Nephron progenitor cell (in vitro differentiated cells): ENCODE results near the gene TCERG1L.

ENCODE experiments used
- DNase-seq: peaks from one replicate; pipeline ENCODE4 v3.0.0; 2021
- H3K27ac Mint-ChIP-seq: 2 replicates; pipeline ENCODE4 v1.8.0; 2021; ENCODE audit warnings: mild to moderate bottlenecking, moderate library complexity, mixed read lengths
- H3K27me3 Mint-ChIP-seq: 2 replicates; pipeline ENCODE4 v1.8.0; 2021; ENCODE audit warnings: mild to moderate bottlenecking, low read depth, mixed read lengths; ENCODE audit not compliant: poor library complexity
- H3K36me3 Mint-ChIP-seq: 2 replicates; pipeline ENCODE4 v1.8.0; 2021; ENCODE audit warnings: low read depth, mixed read lengths
- H3K4me1 Mint-ChIP-seq: 2 replicates; pipeline ENCODE4 v1.8.0; 2021; ENCODE audit warnings: mixed read lengths
- H3K4me3 Mint-ChIP-seq: 2 replicates; pipeline ENCODE4 v1.8.0; 2021; ENCODE audit warnings: mild to moderate bottlenecking, moderate library complexity, mixed read lengths
- H3K9me3 Mint-ChIP-seq: 2 replicates; pipeline ENCODE4 v1.8.0; 2021; ENCODE audit warnings: mild to moderate bottlenecking, moderate library complexity, mixed read lengths
- CTCF ChIP-seq: fragments of 200-600 bp; sonication (generic); IDR thresholded peaks from 2 replicates; pipeline ENCODE4 v1.5.0; 2021; ENCODE audit warnings: antibody characterized with exemption

TCERG1L gene

GRCh38 chr10:131115321-131115720 lies 196.2 kb downstream of the TCERG1L start:
- TF ChIP-seq CTCF: no peak
- H3K4me1 Mint-ChIP-seq: peaks cover 58% of the 10 kb centered on the region
- peak overlapping the region; percentile 72 for H3K27ac Mint-ChIP-seq
- H3K36me3 Mint-ChIP-seq: no peaks in the 10 kb centered on the region
- H3K9me3 Mint-ChIP-seq: no peaks in the 10 kb centered on the region
- no peak overlapping the region for H3K4me3 Mint-ChIP-seq
- no peak for DNase-seq
- peaks cover 5% of the 10 kb centered on the region for H3K27me3 Mint-ChIP-seq

- no peak for TF ChIP-seq CTCF
- Mint-ChIP-seq H3K4me1 (peaks cover 57% of the 10 kb centered on the region), H3K36me3 (no peaks in the 10 kb centered on the region), H3K27ac (peak overlapping the region; percentile 72), H3K9me3 (no peaks in the 10 kb centered on the region), H3K27me3 (peaks cover 5% of the 10 kb centered on the region), H3K4me3 (no peak overlapping the region)
- no peak for DNase-seq
Observed at GRCh38 chr10:131114846-131115245, 196.7 kb downstream of the TCERG1L start.

GRCh38 chr10:131113709-131114291 lies 197.7 kb downstream of the TCERG1L start:
- Mint-ChIP-seq H3K36me3 (peaks cover 5% of the 10 kb centered on the region), H3K27me3 (peaks cover 5% of the 10 kb centered on the region), H3K9me3 (peaks cover 7% of the 10 kb centered on the region), H3K4me3 (no peak overlapping the region), H3K27ac (no peak overlapping the region), H3K4me1 (peaks cover 62% of the 10 kb centered on the region)
- no peak for DNase-seq
- no peak for TF ChIP-seq CTCF

GRCh38 chr10:131113165-131113564 lies 198.4 kb downstream of the TCERG1L start:
- Mint-ChIP-seq H3K27ac (no peak overlapping the region), H3K9me3 (peaks cover 12% of the 10 kb centered on the region), H3K36me3 (peaks cover 5% of the 10 kb centered on the region), H3K27me3 (peaks cover 8% of the 10 kb centered on the region), H3K4me3 (no peak overlapping the region), H3K4me1 (peaks cover 62% of the 10 kb centered on the region)
- no peak for DNase-seq
- no peak for TF ChIP-seq CTCF

- DNase-seq: no peak
- H3K27ac Mint-ChIP-seq: peak overlapping the region; percentile 64
- no peak for TF ChIP-seq CTCF
- peaks cover 9% of the 10 kb centered on the region for H3K27me3 Mint-ChIP-seq
- no peak overlapping the region for H3K4me3 Mint-ChIP-seq
- peaks cover 16% of the 10 kb centered on the region for H3K9me3 Mint-ChIP-seq
- peaks cover 62% of the 10 kb centered on the region for H3K4me1 Mint-ChIP-seq
- H3K36me3 Mint-ChIP-seq: peaks cover 7% of the 10 kb centered on the region
Observed at GRCh38 chr10:131112691-131113090, 198.8 kb downstream of the TCERG1L start.

- peaks cover 27% of the 10 kb centered on the region for H3K9me3 Mint-ChIP-seq
Observed at GRCh38 chr10:131111471-131112080, 199.9 kb downstream of the TCERG1L start.

More at GRCh38 chr10:131111471-131112080, 199.9 kb downstream of the TCERG1L start:
- Mint-ChIP-seq H3K27ac (peak overlapping the region; percentile 45), H3K36me3 (peaks cover 11% of the 10 kb centered on the region), H3K4me3 (peak overlapping the region; percentile 54), H3K4me1 (peaks cover 56% of the 10 kb centered on the region), H3K27me3 (peaks cover 9% of the 10 kb centered on the region)
- TF ChIP-seq CTCF: no peak
- peak; percentile 24 for DNase-seq
